ENCODE results near the gene FOXD1. TPM values are rescaled to one million over a fixed set of nuclear protein-coding genes. Genes with fewer than 3 reads are reported as not detected.

Gene FOXD1
- total and polyA plus RNA-seq, 4 donors: 0.25 to 15.2 (median 8.3) TPM

DNA sequence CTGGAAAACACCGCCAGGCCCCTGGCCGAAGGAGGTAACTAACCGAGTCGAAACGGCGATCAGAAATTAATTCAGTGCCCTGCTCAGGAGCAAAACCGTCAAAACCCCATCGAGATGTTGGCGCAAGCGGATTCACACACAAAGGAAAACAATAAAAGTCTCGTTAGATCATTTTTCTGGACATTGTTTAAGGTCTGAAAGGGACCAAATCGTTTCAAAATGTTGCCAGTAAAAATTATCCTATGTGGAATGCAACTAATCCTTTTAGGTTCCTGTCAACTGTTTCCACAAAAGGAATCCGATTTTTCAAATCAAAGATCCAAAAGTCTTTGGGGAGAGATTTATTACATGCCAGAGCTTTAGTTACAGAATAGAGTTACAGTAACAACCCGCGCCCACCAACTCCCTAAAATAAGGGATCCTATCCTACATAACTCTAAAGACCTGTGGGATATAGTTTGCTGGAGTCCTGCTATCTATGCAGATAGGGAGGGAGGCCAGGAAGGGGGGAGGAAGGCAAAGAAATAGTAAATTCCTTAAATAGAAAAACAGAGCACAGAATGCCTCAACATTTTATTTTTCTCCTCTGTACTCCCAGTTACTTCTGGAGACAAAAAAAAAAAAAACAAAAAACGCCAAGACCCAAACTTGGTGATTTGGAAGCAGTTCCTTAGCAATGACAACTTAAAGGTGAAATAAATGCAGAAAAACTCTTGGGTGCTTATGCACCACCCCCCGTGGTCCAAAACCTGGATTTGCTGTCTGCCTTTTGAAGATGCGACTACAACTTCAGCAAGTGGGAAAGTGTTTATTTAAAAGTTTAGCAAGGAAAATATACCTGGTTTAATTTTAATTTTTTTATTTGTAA is 10.6 kb downstream of the FOXD1 start:
- ATAC-seq (ENCODE audit: low FRiP score) (no peak), DNase-seq (no peak)
- H3K36me3 ChIP-seq (ENCODE audit: control insufficient read depth in 1 of 2, insufficient read depth in 2 of 2, low read length in 1 of 2): no peaks in the 10 kb centered on the region
- peak overlapping the region; percentile 8 to 16 for H3K4me3 ChIP-seq (ENCODE audit: low read length in 2 of 2)
- no peaks in the 10 kb centered on the region for H3K27me3 ChIP-seq (ENCODE audit: control insufficient read depth in 1 of 2, insufficient read depth in 2 of 2, low read length in 1 of 2)
- no peak overlapping the region for H3K27ac ChIP-seq (ENCODE audit: low read depth in 1 of 2, low read length in 2 of 2)
- WGBS, 2 donors: 15% methylated on average over 18 of the region's 18 CpGs
- H3K4me1 ChIP-seq (ENCODE audit: control insufficient read depth in 1 of 2, insufficient read depth in 2 of 2, low read length in 2 of 2): no peaks in the 10 kb centered on the region
- intact Hi-C loops (cut with DNase I): no loop called here
- peaks cover 2% of the 10 kb centered on the region for H3K9me3 ChIP-seq (ENCODE audit: control insufficient read depth, low read length)

DNA sequence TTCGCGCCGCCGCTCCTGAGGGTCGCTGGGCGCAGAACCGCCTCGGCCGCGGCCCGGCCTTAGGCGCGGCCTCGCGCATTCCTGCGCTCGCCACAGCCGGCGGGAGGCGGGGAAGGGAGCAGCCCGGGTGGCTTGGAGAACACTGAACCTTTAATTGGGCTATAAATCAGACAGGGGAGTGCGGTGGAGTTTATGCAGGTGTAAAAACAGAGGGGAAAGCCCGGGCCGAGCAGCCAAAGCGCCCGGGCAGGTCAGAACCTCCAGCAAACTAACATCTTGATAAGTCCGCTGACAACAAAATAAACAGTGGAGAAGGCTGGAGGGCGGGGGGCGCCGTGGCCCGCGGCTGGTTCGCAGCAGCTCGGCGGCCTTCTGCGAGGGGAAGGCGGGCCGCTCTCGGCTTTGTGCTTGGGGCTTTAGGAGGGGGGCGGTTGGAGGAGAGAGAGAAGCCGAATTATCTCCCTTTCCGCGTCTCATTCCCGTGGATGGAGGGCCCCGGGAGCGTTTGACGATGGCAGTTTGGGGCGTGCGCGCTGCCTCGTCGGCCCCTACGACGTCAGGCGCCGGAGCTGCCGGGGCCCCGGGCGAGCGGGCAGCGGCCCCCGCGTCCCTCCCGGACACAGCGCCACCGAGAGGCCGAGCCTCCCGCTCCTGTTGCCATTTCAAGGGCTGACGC is 11.3 kb downstream of the FOXD1 start:
- peaks cover 2% of the 10 kb centered on the region for H3K9me3 ChIP-seq (ENCODE audit: control insufficient read depth, low read length)
- no peaks in the 10 kb centered on the region for H3K4me1 ChIP-seq (ENCODE audit: control insufficient read depth in 1 of 2, insufficient read depth in 2 of 2, low read length in 2 of 2)
- DNase-seq (peak; percentile 74 to 89), ATAC-seq (ENCODE audit: low FRiP score) (peak; percentile 89)
- no peaks in the 10 kb centered on the region for H3K27me3 ChIP-seq (ENCODE audit: control insufficient read depth in 1 of 2, insufficient read depth in 2 of 2, low read length in 1 of 2)
- peak overlapping the region; percentile 3 to 8 for H3K4me3 ChIP-seq (ENCODE audit: low read length in 2 of 2)
- WGBS, 2 donors: 1 to 2% methylated on average over 65 to 69 of the region's 69 CpGs
- no peaks in the 10 kb centered on the region for H3K36me3 ChIP-seq (ENCODE audit: control insufficient read depth in 1 of 2, insufficient read depth in 2 of 2, low read length in 1 of 2)
- H3K27ac ChIP-seq (ENCODE audit: low read depth in 1 of 2, low read length in 2 of 2): no peak overlapping the region
- intact Hi-C loops (cut with DNase I): no loop called here

DNA sequence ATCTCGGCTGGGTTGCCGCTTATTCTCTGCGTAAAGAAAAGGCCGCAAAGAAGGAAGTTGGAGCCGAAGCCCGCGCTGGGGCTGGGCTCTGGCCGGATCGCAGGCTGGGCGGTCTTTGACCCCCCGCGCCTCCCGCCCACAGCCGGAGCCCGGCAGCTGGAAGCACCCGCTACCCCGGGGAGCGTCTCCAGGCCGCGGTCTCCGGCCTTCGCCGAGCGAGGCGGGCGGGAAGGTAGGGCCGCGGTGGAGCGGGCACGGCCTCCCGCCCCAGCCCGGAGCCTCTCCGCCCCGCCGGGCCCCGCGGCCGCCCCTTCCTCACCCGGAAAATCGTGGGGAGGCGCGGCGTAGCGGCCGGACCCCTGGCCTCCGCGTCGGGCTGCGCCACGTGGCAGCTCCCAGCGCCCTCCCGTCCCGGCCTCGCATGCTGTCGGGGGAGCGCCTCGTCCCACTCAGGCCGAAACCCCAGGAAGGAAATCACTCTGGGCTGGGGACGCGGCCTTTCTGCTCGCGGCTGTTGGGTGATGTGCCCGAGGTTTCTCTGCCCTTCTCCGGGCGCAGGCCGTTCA is 12.0 kb downstream of the FOXD1 start:
- 27 to 34% methylated on average over 40 to 66 of the region's 66 CpGs for WGBS, 2 donors
- Histone ChIP-seq H3K27ac (ENCODE audit: low read depth in 1 of 2, low read length in 2 of 2) (peak overlapping the region in 1 of 2 donors; percentile 13), H3K4me3 (ENCODE audit: low read length in 2 of 2) (peak overlapping the region in 1 of 2 donors; percentile 3), H3K36me3 (ENCODE audit: control insufficient read depth in 1 of 2, insufficient read depth in 2 of 2, low read length in 1 of 2) (no peaks in the 10 kb centered on the region), H3K9me3 (ENCODE audit: control insufficient read depth, low read length) (peaks cover 2% of the 10 kb centered on the region), H3K4me1 (ENCODE audit: control insufficient read depth in 1 of 2, insufficient read depth in 2 of 2, low read length in 2 of 2) (no peaks in the 10 kb centered on the region), H3K27me3 (ENCODE audit: control insufficient read depth in 1 of 2, insufficient read depth in 2 of 2, low read length in 1 of 2) (no peaks in the 10 kb centered on the region)
- peak; percentile 20 for ATAC-seq (ENCODE audit: low FRiP score)
- DNase-seq: no peak
- intact Hi-C loops (cut with DNase I): no loop called here

DNA sequence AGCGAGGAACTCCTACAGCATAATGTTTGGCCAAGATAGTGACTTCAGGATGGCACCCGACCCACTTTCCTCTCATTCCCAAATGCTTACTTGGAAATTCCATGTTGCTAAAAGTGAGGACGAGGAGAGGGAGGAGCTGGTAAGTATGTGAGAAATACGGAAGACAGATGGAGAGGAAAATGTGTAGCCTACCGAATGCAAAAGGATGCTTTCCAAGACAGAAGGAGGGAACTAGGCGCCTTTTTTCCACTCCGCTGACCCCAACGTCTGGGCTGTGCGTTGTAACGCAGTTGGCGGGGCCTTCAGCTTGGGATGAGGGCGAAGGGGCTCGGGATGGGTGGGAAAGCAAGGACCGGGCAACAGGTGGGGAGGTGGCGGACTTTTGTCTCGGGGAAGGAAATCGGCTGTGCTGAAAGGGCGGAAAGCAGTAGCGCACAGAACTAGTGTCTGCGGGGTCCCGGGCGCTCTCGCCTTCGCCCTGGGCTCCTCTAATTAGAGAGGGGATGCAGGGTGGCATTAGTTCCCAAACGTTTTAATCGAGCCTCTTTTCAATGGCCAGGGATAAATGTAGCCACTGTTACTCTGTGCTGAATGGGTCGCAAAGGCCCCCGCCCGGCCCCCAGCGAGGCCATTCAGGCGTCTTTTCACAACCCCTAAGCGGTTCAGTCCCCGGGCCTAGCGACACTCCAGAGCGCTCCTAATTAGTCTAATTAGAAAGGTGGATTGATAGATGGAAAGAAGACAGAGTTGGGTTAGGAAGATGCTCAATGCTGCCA is 12.6 kb downstream of the FOXD1 start:
- H3K27me3 ChIP-seq (ENCODE audit: control insufficient read depth in 1 of 2, insufficient read depth in 2 of 2, low read length in 1 of 2): no peaks in the 10 kb centered on the region
- no peak overlapping the region for H3K27ac ChIP-seq (ENCODE audit: low read depth in 1 of 2, low read length in 2 of 2)
- no peaks in the 10 kb centered on the region for H3K36me3 ChIP-seq (ENCODE audit: control insufficient read depth in 1 of 2, insufficient read depth in 2 of 2, low read length in 1 of 2)
- intact Hi-C loops (cut with DNase I): no loop called here
- DNase-seq (no peak), ATAC-seq (ENCODE audit: low FRiP score) (no peak)
- 72 to 81% methylated on average over 35 of the region's 35 CpGs for WGBS, 2 donors
- H3K4me3 ChIP-seq (ENCODE audit: low read length in 2 of 2): no peak overlapping the region
- H3K4me1 ChIP-seq (ENCODE audit: control insufficient read depth in 1 of 2, insufficient read depth in 2 of 2, low read length in 2 of 2): no peaks in the 10 kb centered on the region
- peaks cover 2% of the 10 kb centered on the region for H3K9me3 ChIP-seq (ENCODE audit: control insufficient read depth, low read length)

DNA sequence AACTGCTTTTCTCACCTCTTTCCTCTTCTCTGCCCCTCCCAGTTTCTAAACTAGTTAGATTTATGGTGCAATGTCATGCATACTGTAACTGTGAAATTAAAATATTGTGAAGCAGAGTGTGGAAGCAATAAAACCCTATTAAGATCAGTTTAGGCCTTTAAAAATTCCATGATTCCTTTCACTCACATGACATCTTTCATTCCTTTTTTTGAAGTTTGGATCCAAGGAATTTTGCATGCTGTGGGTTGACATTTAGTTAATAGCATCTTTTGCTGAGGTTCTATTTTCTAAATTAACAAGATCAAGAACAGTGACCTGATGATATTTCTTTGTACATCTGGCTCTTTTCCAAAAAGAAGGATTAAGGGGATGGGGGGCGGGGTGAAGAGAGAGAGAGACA is 13.7 kb downstream of the FOXD1 start:
- H3K27me3 ChIP-seq (ENCODE audit: control insufficient read depth in 1 of 2, insufficient read depth in 2 of 2, low read length in 1 of 2): no peaks in the 10 kb centered on the region
- intact Hi-C loops (cut with DNase I): no loop called here
- no peaks in the 10 kb centered on the region for H3K4me1 ChIP-seq (ENCODE audit: control insufficient read depth in 1 of 2, insufficient read depth in 2 of 2, low read length in 2 of 2)
- H3K27ac ChIP-seq (ENCODE audit: low read depth in 1 of 2, low read length in 2 of 2): no peak overlapping the region
- H3K4me3 ChIP-seq (ENCODE audit: low read length in 2 of 2): no peak overlapping the region
- no peaks in the 10 kb centered on the region for H3K9me3 ChIP-seq (ENCODE audit: control insufficient read depth, low read length)
- ATAC-seq (ENCODE audit: low FRiP score) (no peak), DNase-seq (no peak)
- no peaks in the 10 kb centered on the region for H3K36me3 ChIP-seq (ENCODE audit: control insufficient read depth in 1 of 2, insufficient read depth in 2 of 2, low read length in 1 of 2)
- WGBS, 2 donors: 92 to 94% methylated on average over 1 of the region's 1 CpG

DNA sequence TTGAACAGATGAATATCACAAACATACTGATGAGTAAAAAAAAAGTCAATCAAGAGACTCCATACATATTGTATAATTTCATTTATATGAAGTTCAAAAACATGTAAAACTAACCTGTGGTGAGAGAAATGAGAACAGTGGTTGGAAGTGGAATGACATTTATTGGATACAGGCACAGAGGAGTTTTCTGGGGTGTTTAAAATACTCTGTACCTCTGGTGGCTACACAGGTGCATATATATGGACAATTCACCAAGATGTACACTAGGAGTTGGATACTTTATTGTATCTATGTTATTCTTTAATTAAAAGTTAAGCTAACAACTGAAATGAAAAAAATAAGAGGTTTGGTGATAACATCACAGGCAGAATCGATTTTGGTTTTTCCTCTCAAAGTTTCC is 14.1 kb downstream of the FOXD1 start:
- H3K36me3 ChIP-seq (ENCODE audit: control insufficient read depth in 1 of 2, insufficient read depth in 2 of 2, low read length in 1 of 2): no peaks in the 10 kb centered on the region
- no peak overlapping the region for H3K4me3 ChIP-seq (ENCODE audit: low read length in 2 of 2)
- 57 to 70% methylated on average over 1 of the region's 1 CpG for WGBS, 2 donors
- H3K9me3 ChIP-seq (ENCODE audit: control insufficient read depth, low read length): no peaks in the 10 kb centered on the region
- no peak overlapping the region for H3K27ac ChIP-seq (ENCODE audit: low read depth in 1 of 2, low read length in 2 of 2)
- DNase-seq (no peak), ATAC-seq (ENCODE audit: low FRiP score) (no peak)
- intact Hi-C loops (cut with DNase I): no loop called here
- H3K27me3 ChIP-seq (ENCODE audit: control insufficient read depth in 1 of 2, insufficient read depth in 2 of 2, low read length in 1 of 2): no peaks in the 10 kb centered on the region
- no peaks in the 10 kb centered on the region for H3K4me1 ChIP-seq (ENCODE audit: control insufficient read depth in 1 of 2, insufficient read depth in 2 of 2, low read length in 2 of 2)

DNA sequence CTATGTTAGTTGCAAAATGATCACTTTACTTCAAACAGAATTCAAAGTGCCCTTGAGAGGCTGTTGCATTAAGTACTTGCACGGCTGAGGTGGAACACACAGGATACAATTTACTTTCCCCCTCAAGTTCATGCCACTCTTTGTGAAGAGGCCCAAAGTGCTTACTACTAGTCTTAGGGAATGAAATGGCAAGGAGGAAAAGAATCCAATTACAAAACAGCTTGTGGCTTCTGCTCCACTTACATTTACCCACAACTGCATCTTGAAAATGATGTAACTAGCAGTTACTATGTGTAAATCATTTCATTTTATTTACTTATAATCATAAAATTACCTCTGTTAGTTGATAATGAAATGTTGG is 14.6 kb downstream of the FOXD1 start:
- Histone ChIP-seq H3K36me3 (ENCODE audit: control insufficient read depth in 1 of 2, insufficient read depth in 2 of 2, low read length in 1 of 2) (no peaks in the 10 kb centered on the region), H3K4me3 (ENCODE audit: low read length in 2 of 2) (no peak overlapping the region), H3K9me3 (ENCODE audit: control insufficient read depth, low read length) (no peaks in the 10 kb centered on the region), H3K27me3 (ENCODE audit: control insufficient read depth in 1 of 2, insufficient read depth in 2 of 2, low read length in 1 of 2) (no peaks in the 10 kb centered on the region), H3K27ac (ENCODE audit: low read depth in 1 of 2, low read length in 2 of 2) (peak overlapping the region in 1 of 2 donors; percentile 10), H3K4me1 (ENCODE audit: control insufficient read depth in 1 of 2, insufficient read depth in 2 of 2, low read length in 2 of 2) (no peaks in the 10 kb centered on the region)
- ATAC-seq (ENCODE audit: low FRiP score): no peak
- DNase-seq: no peak
- intact Hi-C loops (cut with DNase I): no loop called here
- WGBS, 2 donors: 76 to 88% methylated on average over 1 of the region's 1 CpG

DNA sequence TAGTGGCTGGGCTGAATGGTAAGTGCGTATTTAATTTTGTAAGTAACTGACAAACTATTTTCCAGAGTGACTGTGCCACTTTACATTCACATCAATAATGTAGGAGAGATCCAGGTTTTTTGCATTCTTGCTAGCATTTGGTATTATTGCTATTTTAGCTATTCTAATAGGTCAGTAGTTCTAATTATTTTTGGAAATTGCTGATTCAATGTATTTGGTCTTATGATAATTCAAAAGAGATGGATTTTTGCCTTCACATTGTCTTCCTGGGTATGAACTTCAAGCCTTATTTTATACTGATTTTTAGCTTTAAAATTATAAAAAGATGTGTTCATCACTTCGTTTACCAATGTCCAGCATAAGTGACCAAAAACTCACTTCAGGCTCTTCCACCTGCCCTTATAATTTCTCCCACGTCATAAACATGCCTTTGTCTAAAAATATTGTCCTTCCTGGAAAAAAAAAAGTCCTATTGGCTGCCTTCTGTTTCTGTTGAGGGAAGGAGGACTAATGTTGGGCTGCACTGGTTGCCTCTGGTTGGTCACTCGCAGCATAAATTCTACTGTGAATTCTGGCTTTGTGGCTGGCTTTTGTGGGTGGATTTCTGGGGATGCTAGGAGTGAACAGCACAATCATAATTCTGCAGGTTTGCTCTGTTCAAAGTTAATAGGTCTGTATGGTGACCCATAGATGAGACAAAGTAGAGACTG is 15.2 kb downstream of the FOXD1 start:
- H3K4me1 ChIP-seq (ENCODE audit: control insufficient read depth in 1 of 2, insufficient read depth in 2 of 2, low read length in 2 of 2): no peaks in the 10 kb centered on the region
- H3K27me3 ChIP-seq (ENCODE audit: control insufficient read depth in 1 of 2, insufficient read depth in 2 of 2, low read length in 1 of 2): no peaks in the 10 kb centered on the region
- DNase-seq (no peak), ATAC-seq (ENCODE audit: low FRiP score) (no peak)
- no peak overlapping the region for H3K27ac ChIP-seq (ENCODE audit: low read depth in 1 of 2, low read length in 2 of 2)
- H3K9me3 ChIP-seq (ENCODE audit: control insufficient read depth, low read length): no peaks in the 10 kb centered on the region
- no peak overlapping the region for H3K4me3 ChIP-seq (ENCODE audit: low read length in 2 of 2)
- intact Hi-C loops (cut with DNase I): no loop called here
- 40 to 46% methylated on average over 4 of the region's 4 CpGs for WGBS, 2 donors
- H3K36me3 ChIP-seq (ENCODE audit: control insufficient read depth in 1 of 2, insufficient read depth in 2 of 2, low read length in 1 of 2): no peaks in the 10 kb centered on the region
